ENCODE data around the gene UNC79.

DNA sequence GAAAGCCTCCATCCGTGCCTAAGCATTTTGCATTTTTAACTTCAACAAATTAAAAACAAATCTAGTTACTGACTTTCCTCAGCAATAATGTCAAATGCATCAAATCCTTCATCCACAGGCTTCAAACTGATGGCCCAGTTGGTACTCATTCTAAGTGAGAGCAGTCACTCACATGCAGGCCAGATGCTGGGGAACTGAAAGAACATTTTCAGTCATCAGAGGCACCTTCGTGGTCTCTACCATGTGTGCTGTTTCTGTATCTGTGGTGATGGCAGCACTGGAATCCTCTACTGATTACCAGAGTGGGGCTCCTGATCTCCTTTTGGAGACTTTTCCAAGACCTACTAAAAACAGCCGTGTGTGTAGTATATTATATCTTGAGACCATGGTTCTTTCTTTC, 212.4 kb downstream of the UNC79 start:
- no peak for TF ChIP-seq EZH2 (IDR thresholded peaks at IDR 0.05; ENCODE audit: insufficient read depth, poor library complexity, severe bottlenecking)
- TF ChIP-seq EZH2phosphoT487 (IDR thresholded peaks at IDR 0.05; ENCODE audit: insufficient read depth, low read depth), result no peak
